Measurements from ENCODE around the gene KLF2. TPM values are rescaled to one million over a fixed set of nuclear protein-coding genes. Genes with fewer than 3 reads are reported as not detected.
A peak's percentile ranks its signal among the peaks of the same experiment; 100 is the strongest.

KLF2 gene
- total and polyA plus RNA-seq, 7 experiments from 2014 or later: 119 to 630 (median 445) TPM

- peaks cover 0 to 34% (median 4%) of the 10 kb centered on the region in 5 donors for H3K36me3 Mint-ChIP-seq
Observed at GRCh38 chr19:16372065-16372915, 47.7 kb downstream of the KLF2 start.

GRCh38 chr19:16373079-16373478 lies 48.5 kb downstream of the KLF2 start:
- intact Hi-C loops (cut with micrococcal nuclease): no loop called here
- Histone ChIP-seq H3K27ac (ENCODE audit: low read depth, low read length) (peak overlapping the region; percentile 99), H3K9me3 (ENCODE audit: control insufficient read depth in 2 of 3, low read length in 3 of 3) (no peaks in the 10 kb centered on the region), H3K4me3 (ENCODE audit: low read length) (peak overlapping the region; percentile 55), H3K4me1 (ENCODE audit: control insufficient read depth in 2 of 2, insufficient read depth in 2 of 2, low read length in 2 of 2) (peaks cover 92 to 96% of the 10 kb centered on the region in 2 donors), H3K27me3 (ENCODE audit: control insufficient read depth in 2 of 2, insufficient read depth in 2 of 2, low read length in 2 of 2) (no peaks in the 10 kb centered on the region), H3K36me3 (ENCODE audit: control insufficient read depth in 2 of 3, insufficient read depth in 3 of 3, low read length in 3 of 3) (no peaks in the 10 kb centered on the region)
- ATAC-seq (no peak), DNase-seq (no peak)
- peaks cover 0 to 75% (median 58%) of the 10 kb centered on the region in 7 donors for H3K4me1 Mint-ChIP-seq
- H3K27ac Mint-ChIP-seq: peak overlapping the region in 2 of 9 donors; percentile 92 to 93
- peak overlapping the region in 2 of 10 donors; percentile 74 to 82 for H3K4me3 Mint-ChIP-seq
- CTCF ChIA-PET: interaction anchor here (1.2 to 10.6 kb wide), 4 partner anchors 9 to 43 kb away, joined by 3 to 159 read pairs (median 72); no protein-coding TSS in a partner anchor
- H3K36me3 Mint-ChIP-seq: peaks cover 0 to 38% (median 4%) of the 10 kb centered on the region in 5 donors
- POLR2A ChIA-PET: interaction anchor here (0.6 to 35.0 kb wide), 11 partner anchors 1 to 1266 kb away, joined by 3 to 4370 read pairs (median 13); partner anchors contain the start of genes AP1M1 and KLF2
- peaks cover 0 to 5% (median 0%) of the 10 kb centered on the region in 11 donors for H3K9me3 Mint-ChIP-seq
- peaks cover 0 to 8% (median 0%) of the 10 kb centered on the region in 5 donors for H3K27me3 Mint-ChIP-seq

More at GRCh38 chr19:16372065-16372915, 47.7 kb downstream of the KLF2 start:
- Mint-ChIP-seq H3K9me3 (peaks cover 0 to 5% (median 0%) of the 10 kb centered on the region in 11 donors), H3K27me3 (peaks cover 0 to 8% (median 0%) of the 10 kb centered on the region in 5 donors), H3K4me1 (peaks cover 0 to 67% (median 51%) of the 10 kb centered on the region in 7 donors), H3K4me3 (no peak overlapping the region), H3K27ac (no peak overlapping the region)
- H3K9me3 ChIP-seq (ENCODE audit: control insufficient read depth in 2 of 3, low read length in 3 of 3): no peaks in the 10 kb centered on the region
- DNase-seq: peak in 1 of 9 donors; percentile 17
- peaks cover 90 to 95% of the 10 kb centered on the region in 2 donors for H3K4me1 ChIP-seq (ENCODE audit: control insufficient read depth in 2 of 2, insufficient read depth in 2 of 2, low read length in 2 of 2)
- peak overlapping the region; percentile 55 for H3K4me3 ChIP-seq (ENCODE audit: low read length)
- peak overlapping the region; percentile 99 for H3K27ac ChIP-seq (ENCODE audit: low read depth, low read length)
- ATAC-seq: no peak
- intact Hi-C loops (cut with micrococcal nuclease): no loop called here
- ChIA-PET CTCF (interaction anchor here (0.5 to 10.6 kb wide), 10 partner anchors 10 to 124 kb away, joined by 3 to 159 read pairs (median 5); partner anchors contain the start of gene KLF2), POLR2A (interaction anchor here (0.6 to 35.0 kb wide), 28 partner anchors 0 to 535 kb away, joined by 3 to 4370 read pairs (median 4); partner anchors contain the start of genes AP1M1, FAM32A and KLF2)
- H3K27me3 ChIP-seq (ENCODE audit: control insufficient read depth in 2 of 2, insufficient read depth in 2 of 2, low read length in 2 of 2): no peaks in the 10 kb centered on the region
- no peaks in the 10 kb centered on the region for H3K36me3 ChIP-seq (ENCODE audit: control insufficient read depth in 2 of 3, insufficient read depth in 3 of 3, low read length in 3 of 3)

- H3K27ac Mint-ChIP-seq: peak overlapping the region in 3 of 9 donors; percentile 92 to 99 (median 93)
- H3K27me3 ChIP-seq (ENCODE audit: control insufficient read depth in 2 of 2, insufficient read depth in 2 of 2, low read length in 2 of 2): no peaks in the 10 kb centered on the region
- peaks cover 0 to 5% (median 0%) of the 10 kb centered on the region in 11 donors for H3K9me3 Mint-ChIP-seq
- H3K9me3 ChIP-seq (ENCODE audit: control insufficient read depth in 2 of 3, low read length in 3 of 3): no peaks in the 10 kb centered on the region
- CTCF ChIA-PET: interaction anchor here (1.6 to 10.6 kb wide), 4 partner anchors 9 to 127 kb away, joined by 5 to 159 read pairs (median 72); no protein-coding TSS in a partner anchor
- peaks cover 91 to 92% of the 10 kb centered on the region in 2 donors for H3K4me1 ChIP-seq (ENCODE audit: control insufficient read depth in 2 of 2, insufficient read depth in 2 of 2, low read length in 2 of 2)
- H3K36me3 ChIP-seq (ENCODE audit: control insufficient read depth in 2 of 3, insufficient read depth in 3 of 3, low read length in 3 of 3): no peaks in the 10 kb centered on the region
- no peak for ATAC-seq
- peaks cover 0 to 79% (median 60%) of the 10 kb centered on the region in 7 donors for H3K4me1 Mint-ChIP-seq
- H3K36me3 Mint-ChIP-seq: peaks cover 0 to 40% (median 4%) of the 10 kb centered on the region in 5 donors
- H3K27ac ChIP-seq (ENCODE audit: low read depth, low read length): peak overlapping the region; percentile 99
- peak overlapping the region in 7 of 10 donors; percentile 71 to 82 (median 81) for H3K4me3 Mint-ChIP-seq
- DNase-seq: no peak
- peaks cover 0 to 8% (median 0%) of the 10 kb centered on the region in 5 donors for H3K27me3 Mint-ChIP-seq
- peak overlapping the region; percentile 31 for H3K4me3 ChIP-seq (ENCODE audit: low read length)
- intact Hi-C loops (cut with micrococcal nuclease): no loop called here
- POLR2A ChIA-PET: interaction anchor here (0.6 to 35.0 kb wide), 10 partner anchors 1 to 1266 kb away, joined by 3 to 4370 read pairs (median 9); partner anchors contain the start of gene KLF2
Observed at GRCh38 chr19:16373532-16373931, 48.9 kb downstream of the KLF2 start.

- peaks cover 0 to 5% (median 0%) of the 10 kb centered on the region in 11 donors for H3K9me3 Mint-ChIP-seq
- ATAC-seq (no peak), DNase-seq (no peak)
- peak overlapping the region; percentile 31 for H3K4me3 ChIP-seq (ENCODE audit: low read length)
- ChIA-PET POLR2A (interaction anchor here (0.6 to 35.0 kb wide), 9 partner anchors 2 to 1265 kb away, joined by 3 to 4370 read pairs (median 13); partner anchors contain the start of gene KLF2), CTCF (interaction anchor here (1.6 to 10.6 kb wide), 3 partner anchors 8 to 127 kb away, joined by 5 to 159 read pairs (median 140); no protein-coding TSS in a partner anchor)
- peak overlapping the region in 7 of 10 donors; percentile 71 to 82 (median 81) for H3K4me3 Mint-ChIP-seq
- peaks cover 0 to 41% (median 4%) of the 10 kb centered on the region in 5 donors for H3K36me3 Mint-ChIP-seq
- peaks cover 0 to 84% (median 64%) of the 10 kb centered on the region in 7 donors for H3K4me1 Mint-ChIP-seq
- H3K36me3 ChIP-seq (ENCODE audit: control insufficient read depth in 2 of 3, insufficient read depth in 3 of 3, low read length in 3 of 3): no peaks in the 10 kb centered on the region
- peaks cover 0 to 8% (median 0%) of the 10 kb centered on the region in 5 donors for H3K27me3 Mint-ChIP-seq
- peaks cover 86 to 90% of the 10 kb centered on the region in 2 donors for H3K4me1 ChIP-seq (ENCODE audit: control insufficient read depth in 2 of 2, insufficient read depth in 2 of 2, low read length in 2 of 2)
- H3K27ac Mint-ChIP-seq: peak overlapping the region in 3 of 9 donors; percentile 92 to 99 (median 93)
- peak overlapping the region; percentile 99 for H3K27ac ChIP-seq (ENCODE audit: low read depth, low read length)
- H3K27me3 ChIP-seq (ENCODE audit: control insufficient read depth in 2 of 2, insufficient read depth in 2 of 2, low read length in 2 of 2): no peaks in the 10 kb centered on the region
- intact Hi-C loops (cut with micrococcal nuclease): no loop called here
- no peaks in the 10 kb centered on the region for H3K9me3 ChIP-seq (ENCODE audit: control insufficient read depth in 2 of 3, low read length in 3 of 3)
Observed at GRCh38 chr19:16373989-16374388, 49.4 kb downstream of the KLF2 start.

GRCh38 chr19:16374436-16374835 lies 49.8 kb downstream of the KLF2 start:
- H3K4me3 Mint-ChIP-seq: peak overlapping the region in 7 of 10 donors; percentile 71 to 82 (median 81)

More at GRCh38 chr19:16374436-16374835, 49.8 kb downstream of the KLF2 start:
- H3K4me1 ChIP-seq (ENCODE audit: control insufficient read depth in 2 of 2, insufficient read depth in 2 of 2, low read length in 2 of 2): peaks cover 82 to 88% of the 10 kb centered on the region in 2 donors
- no peak for ATAC-seq
- peaks cover 0 to 2% (median 0%) of the 10 kb centered on the region in 11 donors for H3K9me3 Mint-ChIP-seq
- intact Hi-C loops (cut with micrococcal nuclease): no loop called here
- peak overlapping the region; percentile 9 for H3K4me3 ChIP-seq (ENCODE audit: low read length)
- no peaks in the 10 kb centered on the region for H3K9me3 ChIP-seq (ENCODE audit: control insufficient read depth in 2 of 3, low read length in 3 of 3)
- H3K27me3 Mint-ChIP-seq: peaks cover 0 to 8% (median 0%) of the 10 kb centered on the region in 5 donors
- POLR2A ChIA-PET: interaction anchor here (0.7 to 35.0 kb wide), 7 partner anchors 2 to 296 kb away, joined by 3 to 4370 read pairs (median 88); partner anchors contain the start of gene KLF2
- peak overlapping the region in 3 of 9 donors; percentile 92 to 99 (median 93) for H3K27ac Mint-ChIP-seq
- no peaks in the 10 kb centered on the region for H3K27me3 ChIP-seq (ENCODE audit: control insufficient read depth in 2 of 2, insufficient read depth in 2 of 2, low read length in 2 of 2)
- H3K27ac ChIP-seq (ENCODE audit: low read depth, low read length): peak overlapping the region; percentile 99
- CTCF ChIA-PET: interaction anchor here (1.6 to 10.6 kb wide), 3 partner anchors 8 to 128 kb away, joined by 5 to 159 read pairs (median 140); no protein-coding TSS in a partner anchor
- H3K36me3 Mint-ChIP-seq: peaks cover 0 to 41% (median 4%) of the 10 kb centered on the region in 5 donors
- H3K4me1 Mint-ChIP-seq: peaks cover 0 to 89% (median 66%) of the 10 kb centered on the region in 7 donors
- H3K36me3 ChIP-seq (ENCODE audit: control insufficient read depth in 2 of 3, insufficient read depth in 3 of 3, low read length in 3 of 3): no peaks in the 10 kb centered on the region
- DNase-seq: peak in 3 of 9 donors; percentile 18 to 43 (median 32)

Data from naive thymus-derived CD4-positive, alpha-beta T cell (primary cell).